Transverse colon (tissue), 4 donors: ENCODE measurements around the gene PTMS. TPM values are rescaled to one million over a fixed set of nuclear protein-coding genes. Genes with fewer than 3 reads are reported as not detected.

ENCODE experiments used
- DNase-seq: peaks from one replicate; pipeline ENCODE4 v3.0.0-alpha.2; 2019
- H3K27ac ChIP-seq, 4 donors: fragments of 200-600 bp; sonication (generic); 2 replicates each; pipeline ENCODE4 v1.5.1; 2016 to 2018; ENCODE audit warnings: inconsistent platforms in 4 of 4
- H3K27me3 ChIP-seq: fragments of 200-600 bp; sonication (generic); 2 replicates; pipeline ENCODE4 v1.5.1; 2017; ENCODE audit warnings: inconsistent platforms
- H3K36me3 ChIP-seq, 4 donors: fragments of 200-600 bp; sonication (generic); 2 replicates each; pipeline ENCODE4 v1.5.1; 2017 to 2019; ENCODE audit warnings: inconsistent platforms in 4 of 4
- H3K4me1 ChIP-seq, 4 donors: fragments of 200-600 bp; sonication (generic); 2 replicates each; pipeline ENCODE4 v1.5.1; 2017 to 2020; ENCODE audit warnings: inconsistent platforms in 4 of 4
- H3K4me3 ChIP-seq, 4 donors: fragments of 200-600 bp; sonication (generic); 1 replicate in 1 of 4; 2 replicates in 3 of 4; pipeline versions ENCODE4 v1.5.1 to v1.6.1; 2017 to 2019; ENCODE audit warnings: inconsistent platforms in 4 of 4
- H3K9me3 ChIP-seq, 2 donors: fragments of 200-600 bp; sonication (generic); 2 replicates each; pipeline ENCODE4 v1.5.1; 2017 to 2019; ENCODE audit warnings: inconsistent platforms in 2 of 2
- CTCF ChIP-seq, 5 experiments: fragments of 200-600 bp in 3 of 5; fragments of 450-650 bp in 2 of 5; sonication (generic) in 3 of 5; IDR thresholded peaks; 1 replicate in 2 of 5; 2 replicates in 3 of 5; pipeline ENCODE4 v1.5.1; 2016 to 2017; ENCODE audit warnings: antibody characterized with exemption in 5 of 5, inconsistent platforms in 3 of 5, mild to moderate bottlenecking in 2 of 5, moderate library complexity in 1 of 5
- EP300 ChIP-seq: sonication (generic); formaldehyde crosslinking; IDR thresholded peaks from one replicate; pipeline ENCODE4 v1.6.1; 2017; ENCODE audit warnings: antibody characterized with exemption, low read depth
- POLR2A ChIP-seq: fragments of 450-650 bp; IDR thresholded peaks from one replicate; pipeline ENCODE4 v1.6.1; 2016; ENCODE audit warnings: antibody characterized with exemption, mild to moderate bottlenecking, moderate library complexity
- POLR2AphosphoS5 ChIP-seq, 3 donors: sonication (generic); formaldehyde crosslinking; IDR thresholded peaks; one replicate each; pipeline ENCODE4 v1.6.1; 2016; ENCODE audit warnings: antibody characterized with exemption in 3 of 3
- WGBS, 2 donors: methylation state at CpG; one replicate each; pipeline ENCODE4 v1.1.5; 2018; ENCODE audit warnings: low coverage in 1 of 2; 5-methylcytosine and 5-hydroxymethylcytosine counted together
- in situ Hi-C, 4 donors: fragments of 200-750 bp; cut with MboI; loops; one replicate each; pipeline versions ENCODE4 v1.15.0 to v1.15.1; 2017; ENCODE audit warnings: low sequenced_read_pairs in 3 of 4, low pct_ligation_motif_present in 1 of 4, low pct_unique_long_range_greater_than_20kb in 1 of 4
- intact Hi-C: fragments of 100-400 bp; cut with DNase I; formaldehyde crosslinking; loops from one replicate; pipeline ENCODE4 v1.15.1; 2023; ENCODE audit warnings: low total_unique reads
- total RNA-seq, 4 donors: library from RNA; depleted of rRNA; stranded (reverse); fragments of >200 nt; gene quantifications; one replicate each; pipeline ENCODE4 v1.1.0, GENCODE V29; 2016

The PTMS gene
- total RNA-seq, 4 donors from 2014 or later = 64.0 to 124 (median 83.9) TPM

- Histone ChIP-seq H3K4me3 (no peak overlapping the region), H3K27ac (no peak overlapping the region), H3K9me3 (no peaks in the 10 kb centered on the region), H3K27me3 (no peaks in the 10 kb centered on the region), H3K36me3 (no peaks in the 10 kb centered on the region), H3K4me1 (peaks cover 7 to 15% (median 10%) of the 10 kb centered on the region in 4 donors)
- WGBS, 2 donors = 83 to 92% methylated on average over 9 of the region's 9 CpGs
- TF ChIP-seq EP300 = no peak
- no peak for TF ChIP-seq POLR2AphosphoS5 (IDR thresholded peaks at IDR 0.05)
- no peak for TF ChIP-seq POLR2A
- TF ChIP-seq CTCF (IDR thresholded peaks at IDR 0.05) = no peak
- intact Hi-C loops = no loop called here
- no peak for DNase-seq
- in situ Hi-C loops = no loop called here
Observed at GRCh38 chr12:6758506-6759095, 7.6 kb upstream of the PTMS start.

- WGBS, 2 donors = 85 to 91% methylated on average over 5 of the region's 5 CpGs
- in situ Hi-C loops (no loop called here), intact Hi-C loops (no loop called here)
- Histone ChIP-seq H3K4me1 (peaks cover 4 to 18% (median 10%) of the 10 kb centered on the region in 4 donors), H3K27me3 (no peaks in the 10 kb centered on the region), H3K4me3 (no peak overlapping the region), H3K9me3 (no peaks in the 10 kb centered on the region), H3K36me3 (no peaks in the 10 kb centered on the region), H3K27ac (no peak overlapping the region)
- TF ChIP-seq CTCF (IDR thresholded peaks at IDR 0.05) (no peak), EP300 (no peak), POLR2A (no peak), POLR2AphosphoS5 (IDR thresholded peaks at IDR 0.05) (no peak)
- no peak for DNase-seq
Observed at GRCh38 chr12:6759741-6760140, 6.4 kb upstream of the PTMS start.

GRCh38 chr12:6763380-6763779 is 2.8 kb upstream of the PTMS start:
- no peak overlapping the region for H3K4me3 ChIP-seq
- H3K9me3 ChIP-seq = no peaks in the 10 kb centered on the region
- DNase-seq = no peak
- no peaks in the 10 kb centered on the region for H3K27me3 ChIP-seq
- peaks cover 17 to 41% (median 33%) of the 10 kb centered on the region in 4 donors for H3K4me1 ChIP-seq
- WGBS, 2 donors = 65% methylated on average over 4 of the region's 4 CpGs; no CpG with 5 or more reads in 1 of the 2 donors
- intact Hi-C loops (no loop called here), in situ Hi-C loops (no loop called here)
- no peaks in the 10 kb centered on the region for H3K36me3 ChIP-seq
- H3K27ac ChIP-seq = peak overlapping the region; percentile 92 to 94 (median 93)
- TF ChIP-seq POLR2AphosphoS5 (IDR thresholded peaks at IDR 0.05) = no peak
- no peak for TF ChIP-seq EP300
- no peak for TF ChIP-seq POLR2A
- TF ChIP-seq CTCF (IDR thresholded peaks at IDR 0.05) = no peak

GRCh38 chr12:6764011-6764828 is 1.9 kb upstream of the PTMS start:
- peak in 1 of 3 donors; percentile 20 for TF ChIP-seq POLR2AphosphoS5 (IDR thresholded peaks at IDR 0.05)
- no peak for TF ChIP-seq POLR2A
- no peak for TF ChIP-seq CTCF (IDR thresholded peaks at IDR 0.05)
- TF ChIP-seq EP300 = no peak
- Histone ChIP-seq H3K4me1 (peaks cover 17 to 50% (median 41%) of the 10 kb centered on the region in 4 donors), H3K27me3 (no peaks in the 10 kb centered on the region), H3K9me3 (no peaks in the 10 kb centered on the region), H3K27ac (peak overlapping the region; percentile 92 to 94 (median 93)), H3K4me3 (peak overlapping the region in 1 of 4 donors; percentile 32), H3K36me3 (no peaks in the 10 kb centered on the region)
- DNase-seq = peak; percentile 89
- intact Hi-C loops (no loop called here), in situ Hi-C loops (no loop called here)
- WGBS, 2 donors = 3 to 10% methylated on average over 12 to 15 of the region's 16 CpGs
